HepG2 (cell line): Measurements from ENCODE around the gene P2RX7. TPM values are rescaled to one million over a fixed set of nuclear protein-coding genes. Genes with fewer than 3 reads are reported as not detected.

Source experiments
- ATAC-seq: fragments of 200-7000 bp; cut with Tn5 transposase; 3 replicates; pipeline ENCODE4 v1.9.1; 2020; ENCODE audit warnings: mild to moderate bottlenecking, moderate library complexity
- BruUV-seq: library from RNA; stranded (reverse); fragments of 400-500 nt; replicated peaks from 2 replicates; lab custom pipeline; 2021; lab: Mats Ljungman, UMichigan
- CTCF ChIA-PET: fragments of 300-600 bp; formaldehyde crosslinking; extraction: SDS; loops from one replicate; lab custom pipeline; 2021; ENCODE audit warnings: low total read pairs, inconsistent platforms, low intra/inter-chr PET ratio; lab: Yijun Ruan, JAX
- POLR2A ChIA-PET: fragments of 350-600 bp; sonication (Branson Sonifier 250); formaldehyde crosslinking; loops from one replicate; lab custom pipeline; 2020; ENCODE audit warnings: antibody characterized with exemption, inconsistent platforms; lab: Yijun Ruan, JAX
- DNase-seq: peaks from one replicate; pipeline ENCODE4 v3.0.0-alpha.2; 2015; ENCODE audit warnings: low spot score
- FAIRE-seq: peaks from 3 replicates; lab custom pipeline; 2011; peaks lifted over from hg19 to GRCh38; lab: Jason Lieb, UNC
- H2AFZ ChIP-seq: one replicate; pipeline ENCODE4 v1.6.1; 2011; ENCODE audit warnings: low read length, inconsistent platforms
- H3K27ac ChIP-seq: fragments of 300-600 bp; 3 replicates; pipeline ENCODE4 v1.8.0; 2011; ENCODE audit warnings: mixed run types, mild to moderate bottlenecking, mixed read lengths, low read length, inconsistent platforms; ENCODE audit not compliant: insufficient read depth; ENCODE audit errors: extremely low read length
- H3K27me3 ChIP-seq, 2 experiments: fragments of 200-600 bp in 1 of 2; 2 replicates in 1 of 2; 3 replicates in 1 of 2; pipeline versions ENCODE4 v1.6.0 to v1.8.0; 2011; ENCODE audit warnings: low read length in 2 of 2, mild to moderate bottlenecking in 2 of 2, moderate library complexity in 2 of 2, inconsistent platforms in 1 of 2; ENCODE audit not compliant: insufficient read depth in 2 of 2, control insufficient read depth in 1 of 2
- H3K36me3 ChIP-seq, 2 experiments: fragments of 200-600 bp in 1 of 2; replicated peaks in 1 of 2; 2 replicates in 1 of 2; 3 replicates in 1 of 2; pipeline versions ENCODE4 v1.5.1 to v1.8.0; 2011; ENCODE audit warnings: low read length in 2 of 2, inconsistent platforms in 1 of 2; ENCODE audit not compliant: insufficient read depth in 2 of 2, control insufficient read depth in 1 of 2
- H3K4me1 ChIP-seq: 2 replicates; pipeline ENCODE4 v1.5.1; 2012; ENCODE audit warnings: low read length, inconsistent platforms; ENCODE audit not compliant: insufficient read depth
- H3K4me2 ChIP-seq: 2 replicates; pipeline ENCODE4 v1.6.0; 2011; ENCODE audit warnings: low read depth, low read length, inconsistent platforms
- H3K4me3 ChIP-seq, 3 experiments: fragments of 200-600 bp in 1 of 3; sonication (generic), shearing (Covaris generic) in 1 of 3; replicated peaks in 1 of 3; 2 replicates each; pipeline ENCODE4 v1.5.1; 2011 to 2016; ENCODE audit warnings: low read length in 3 of 3, inconsistent platforms in 2 of 3, low read depth in 2 of 3, mild to moderate bottlenecking in 2 of 3, control low read depth in 1 of 3, mixed read lengths in 1 of 3; ENCODE audit not compliant: insufficient read depth in 1 of 3
- H3K79me2 ChIP-seq: one replicate; pipeline ENCODE4 v1.6.1; 2011; ENCODE audit warnings: low read length, inconsistent platforms; ENCODE audit not compliant: insufficient read depth
- H3K9ac ChIP-seq: 2 replicates; pipeline ENCODE4 v1.6.0; 2011; ENCODE audit warnings: mild to moderate bottlenecking, low read depth, low read length, inconsistent platforms; ENCODE audit not compliant: insufficient read depth
- H3K9me3 ChIP-seq: 2 replicates; pipeline ENCODE4 v1.5.1; 2012; ENCODE audit warnings: mild to moderate bottlenecking, low read length
- H4K20me1 ChIP-seq: 2 replicates; pipeline ENCODE4 v1.6.0; 2011; ENCODE audit warnings: inconsistent platforms, mild to moderate bottlenecking, low read length, moderate library complexity; ENCODE audit not compliant: insufficient read depth
- BRF2 ChIP-seq: sonication (generic); formaldehyde crosslinking; IDR thresholded peaks from 2 replicates; pipeline ENCODE4 v1.8.1; 2022; ENCODE audit warnings: mild to moderate bottlenecking, missing genetic modification reagents
- CREB1 ChIP-seq, 2 experiments: fragments of 450-650 bp in 1 of 2; IDR thresholded peaks; 2 replicates each; pipeline ENCODE4 v1.6.1; 2016 to 2017; ENCODE audit warnings: control low read depth in 1 of 2, mild to moderate bottlenecking in 1 of 2, missing compliant biosample characterization in 1 of 2, missing genetic modification characterization in 1 of 2
- RARA ChIP-seq: IDR thresholded peaks from 2 replicates; pipeline ENCODE4 v1.6.1; 2016; ENCODE audit warnings: missing genetic modification reagents, missing compliant biosample characterization
- ZNF281 ChIP-seq: sonication (generic); formaldehyde crosslinking; IDR thresholded peaks from 2 replicates; pipeline ENCODE4 v1.4.0; 2020; ENCODE audit warnings: missing genetic modification reagents, borderline replicate concordance
- ZNF331 ChIP-seq: sonication (generic); formaldehyde crosslinking; IDR thresholded peaks from 2 replicates; pipeline ENCODE4 v1.4.0; 2020; ENCODE audit warnings: missing genetic modification reagents
- ZNF710 ChIP-seq: sonication (generic); formaldehyde crosslinking; IDR thresholded peaks from 2 replicates; pipeline ENCODE4 v1.5.0; 2020; ENCODE audit warnings: mild to moderate bottlenecking, missing genetic modification reagents, borderline replicate concordance
- ZNF768 ChIP-seq: sonication (generic); formaldehyde crosslinking; IDR thresholded peaks from 2 replicates; pipeline ENCODE4 v1.4.0; 2020; ENCODE audit warnings: missing genetic modification reagents
- WGBS: methylation state at CpG from one replicate; pipeline ENCODE4 v1.1.6; 2017; ENCODE audit warnings: low lambda C conversion rate; 5-methylcytosine and 5-hydroxymethylcytosine counted together
- in situ Hi-C: cut with HindIII; loops from 2 replicates; pipeline ENCODE4 v1.10.0; 2017; ENCODE audit warnings: low pct_unique_long_range_greater_than_20kb; ENCODE audit not compliant: extremely low pct_ligation_motif_present
- intact Hi-C: fragments of 100-400 bp; cut with micrococcal nuclease; formaldehyde crosslinking; loops from one replicate; pipeline ENCODE4 v1.10.0; 2022; ENCODE audit not compliant: unreplicated experiment
- polyA plus RNA-seq, 8 experiments: library from polyadenylated mRNA; depleted of rRNA in 3 of 8; stranded (reverse) in 7 of 8; unstranded in 1 of 8; fragments of >200 nt; fragmentation: Illumina TruSeq in 4 of 8; extraction: Trizol in 4 of 8; gene quantifications; 2 replicates each; pipeline versions ENCODE4 v1.2.1 to v1.2.3, GENCODE V29; 2011 to 2016; ENCODE audit warnings: low read depth in 4 of 8, missing spikeins in 1 of 8, mixed read lengths in 1 of 8; ENCODE audit not compliant: insufficient read depth in 1 of 8
- total RNA-seq, 5 experiments: library from RNA; depleted of rRNA; stranded (reverse); fragments of >200 nt; fragmentation: Illumina TruSeq; extraction: Trizol; gene quantifications; 2 replicates each; pipeline ENCODE4 v1.2.3, GENCODE V29; 2016; ENCODE audit warnings: low read depth in 1 of 5

Gene P2RX7
- total and polyA plus RNA-seq, 2 of the 13 experiments (the other 11 are each of a cell fraction or from before 2014, with no cell fraction given): 0.13 to 0.73 TPM

- H3K79me2 ChIP-seq: no peaks in the 10 kb centered on the region
- H3K4me1 ChIP-seq: no peaks in the 10 kb centered on the region
- FAIRE-seq (no peak), DNase-seq (no peak), ATAC-seq (no peak)
- BruUV-seq: no TSS peak
- H3K4me3 ChIP-seq: no peak overlapping the region
- H4K20me1 ChIP-seq: no peaks in the 10 kb centered on the region
- CTCF ChIA-PET: no interaction called here
- H2AFZ ChIP-seq: no peak overlapping the region
- POLR2A ChIA-PET: no interaction called here
- no peak overlapping the region for H3K9ac ChIP-seq
- peaks cover 0 to 23% of the 10 kb centered on the region in 2 experiments; a peak in 3 of 5 replicates for H3K27me3 ChIP-seq
- no peak overlapping the region for H3K4me2 ChIP-seq
- intact Hi-C loops: no loop called here
- in situ Hi-C loops: no loop called here
- H3K36me3 ChIP-seq: no peaks in the 10 kb centered on the region
- 49% methylated on average over 5 of the region's 5 CpGs for WGBS
- no peak overlapping the region for H3K27ac ChIP-seq
- H3K9me3 ChIP-seq: no peaks in the 10 kb centered on the region
- TF ChIP-seq ZNF281 (no peak), ZNF768 (peak; percentile 64)
- TF ChIP-seq, all 625 proteins: peak for 1
Observed at GRCh38 chr12:121156365-121156764, 23.7 kb downstream of the P2RX7 start.

GRCh38 chr12:121158085-121158484, 25.4 kb downstream of the P2RX7 start:
- no peaks in the 10 kb centered on the region for H4K20me1 ChIP-seq
- H3K4me1 ChIP-seq: no peaks in the 10 kb centered on the region
- peaks cover 0 to 23% of the 10 kb centered on the region in 2 experiments; a peak in 3 of 5 replicates for H3K27me3 ChIP-seq
- H3K27ac ChIP-seq: no peak overlapping the region
- WGBS: 46% methylated on average over 3 of the region's 3 CpGs
- H2AFZ ChIP-seq: no peak overlapping the region
- no peaks in the 10 kb centered on the region for H3K36me3 ChIP-seq
- no peak overlapping the region for H3K9ac ChIP-seq
- H3K4me2 ChIP-seq: no peak overlapping the region
- ATAC-seq (no peak), FAIRE-seq (no peak), DNase-seq (no peak)
- CTCF ChIA-PET: no interaction called here
- H3K4me3 ChIP-seq: no peak overlapping the region
- no TSS peak for BruUV-seq
- no peaks in the 10 kb centered on the region for H3K79me2 ChIP-seq
- intact Hi-C loops: no loop called here
- in situ Hi-C loops: no loop called here
- POLR2A ChIA-PET: no interaction called here
- TF ChIP-seq ZNF710 (CRISPR knock-in tag) (no peak), CREB1 (IDR thresholded peaks at IDR 0.05) (no peak), CREB1 (CRISPR knock-in tag; IDR thresholded peaks at IDR 0.05) (no peak), RARA (CRISPR knock-in tag) (no peak), BRF2 (CRISPR knock-in tag) (no peak), ZNF331 (CRISPR knock-in tag) (peak; percentile 98)
- H3K9me3 ChIP-seq: no peaks in the 10 kb centered on the region
